Kidney (tissue), 14 donors: ENCODE measurements around the gene C2CD4D. TPM values are rescaled to one million over a fixed set of nuclear protein-coding genes. Genes with fewer than 3 reads are reported as not detected.

Experiments used
- DNase-seq, 5 donors: peaks; one replicate each; pipeline ENCODE4 v3.0.0-alpha.2; 2013 to 2020
- FAIRE-seq: peaks from 2 replicates; lab custom pipeline; 2012; peaks lifted over from hg19 to GRCh38; lab: Jason Lieb, UNC
- H3K27ac ChIP-seq, 2 donors: one replicate each; pipeline ENCODE4 v1.7.0; 2013; ENCODE audit warnings: low read depth in 2 of 2, low read length in 2 of 2, inconsistent platforms in 1 of 2
- H3K27me3 ChIP-seq: one replicate; pipeline ENCODE4 v1.7.1; 2013; ENCODE audit warnings: low read length, inconsistent platforms; ENCODE audit not compliant: control insufficient read depth, insufficient read depth
- H3K36me3 ChIP-seq, 3 donors: one replicate each; pipeline versions ENCODE4 v1.7.0 to v1.7.1; 2013; ENCODE audit warnings: low read length in 3 of 3, control low read depth in 1 of 3, inconsistent platforms in 1 of 3; ENCODE audit not compliant: insufficient read depth in 3 of 3, control insufficient read depth in 2 of 3
- H3K4me1 ChIP-seq, 3 donors: one replicate each; pipeline versions ENCODE4 v1.7.0 to v1.7.1; 2013; ENCODE audit warnings: low read length in 3 of 3, inconsistent platforms in 1 of 3, low read depth in 1 of 3; ENCODE audit not compliant: control insufficient read depth in 2 of 3, insufficient read depth in 2 of 3
- H3K4me3 ChIP-seq, 3 donors: one replicate each; pipeline versions ENCODE4 v1.7.0 to v1.8.1; 2013; ENCODE audit warnings: low read length in 3 of 3, control low read depth in 1 of 3, inconsistent platforms in 1 of 3
- H3K9ac ChIP-seq, 3 donors: one replicate each; pipeline versions ENCODE4 v1.7.0 to v1.7.1; 2013; ENCODE audit warnings: low read length in 3 of 3, control low read depth in 1 of 3, inconsistent platforms in 1 of 3
- H3K9me3 ChIP-seq, 3 donors: one replicate each; pipeline versions ENCODE4 v1.7.0 to v1.7.1; 2013; ENCODE audit warnings: low read length in 3 of 3, control low read depth in 1 of 3, inconsistent platforms in 1 of 3; ENCODE audit not compliant: control insufficient read depth in 2 of 3, insufficient read depth in 1 of 3
- CTCF ChIP-seq: IDR thresholded peaks from 3 replicates; pipeline ENCODE4 v1.5.1; 2012; ENCODE audit warnings: mild to moderate bottlenecking, moderate library complexity, borderline replicate concordance; ENCODE audit not compliant: insufficient read depth; ENCODE audit errors: extremely low read depth
- intact Hi-C: fragments of 100-400 bp; cut with DNase I; formaldehyde crosslinking; loops from one replicate; pipeline ENCODE4 v1.11.1; 2022
- polyA plus RNA-seq: library from polyadenylated mRNA; stranded (reverse); fragments of 350-450 nt; fragmentation: Illumina TruSeq; extraction: RNeasy Lipid Tissue Mini Kit (QIAGEN cat#74804); gene quantifications from one replicate; pipeline ENCODE4 v1.2.3, GENCODE V29; 2014; ENCODE audit warnings: low read depth, low replicate concordance; ENCODE audit not compliant: insufficient read depth
- total RNA-seq: library from RNA; stranded (reverse); fragmentation: NEBNext Ultra II Directional; extraction: Animal tissue kit (Norgen Biotek cat#: 25700); gene quantifications from one replicate; pipeline ENCODE4 v1.2.1, GENCODE V29; 2021
- donor health status: control.
- donor health status: control.
- donor health status: control.
- donor health status: control.
- donor health status: control.
- donor health status: DM: yes; HTN: yes; CAD: no.
- donor health status: Normal renal cell carcinoma (clear cell type).

C2CD4D gene
- total and polyA plus RNA-seq, 2 donors from 2014 or later, result 0.43 to 0.57 TPM

- intact Hi-C loops, result no loop called here
- DNase-seq, result no peak
- H3K9ac ChIP-seq, result no peak overlapping the region
- no peaks in the 10 kb centered on the region for H3K9me3 ChIP-seq
- TF ChIP-seq CTCF, result no peak
- H3K27ac ChIP-seq, result no peak overlapping the region
- H3K4me1 ChIP-seq, result no peaks in the 10 kb centered on the region
- H3K36me3 ChIP-seq, result peaks cover 0 to 24% (median 6%) of the 10 kb centered on the region in 3 donors
- H3K4me3 ChIP-seq, result no peak overlapping the region
- no peak for FAIRE-seq
- H3K27me3 ChIP-seq, result no peaks in the 10 kb centered on the region
These were observed 32.5 kb downstream of the C2CD4D start for GRCh38 chr1:151807131-151807530.

- H3K36me3 ChIP-seq, result peaks cover 0 to 21% (median 5%) of the 10 kb centered on the region in 3 donors
- H3K27ac ChIP-seq, result no peak overlapping the region
- no peak overlapping the region for H3K9ac ChIP-seq
- H3K4me1 ChIP-seq, result no peaks in the 10 kb centered on the region
- no peak overlapping the region for H3K4me3 ChIP-seq
- DNase-seq (no peak), FAIRE-seq (no peak)
- TF ChIP-seq CTCF, result no peak
- no peaks in the 10 kb centered on the region for H3K9me3 ChIP-seq
- H3K27me3 ChIP-seq, result no peaks in the 10 kb centered on the region
- intact Hi-C loops, result no loop called here
These were observed 33.5 kb downstream of the C2CD4D start for GRCh38 chr1:151806170-151806569.

- intact Hi-C loops, result no loop called here
- H3K4me1 ChIP-seq, result no peaks in the 10 kb centered on the region
- H3K27me3 ChIP-seq, result no peaks in the 10 kb centered on the region
- FAIRE-seq (no peak), DNase-seq (no peak)
- no peaks in the 10 kb centered on the region for H3K9me3 ChIP-seq
- H3K27ac ChIP-seq, result no peak within 1 kb of the TSS
- peaks cover 0 to 21% (median 4%) of the 10 kb centered on the region in 3 donors for H3K36me3 ChIP-seq
- H3K4me3 ChIP-seq, result no peak within 1 kb of the TSS
- TF ChIP-seq CTCF, result no peak
- H3K9ac ChIP-seq, result no peak within 1 kb of the TSS
These were observed 34.4 kb downstream of the C2CD4D start, which contains the start of gene LINGO4 for GRCh38 chr1:151805066-151805820. Gene LINGO4 (minus strand): TSS chr1:151805419. CDS start chr1:151802704, 2,715 bp downstream.

- H3K27me3 ChIP-seq, result no peaks in the 10 kb centered on the region
- no peak for DNase-seq
- no peak for FAIRE-seq
These were observed 35.7 kb downstream of the C2CD4D start for GRCh38 chr1:151803915-151804314.

More at GRCh38 chr1:151803915-151804314, 35.7 kb downstream of the C2CD4D start:
- Histone ChIP-seq H3K9ac (no peak overlapping the region), H3K4me3 (no peak overlapping the region), H3K27ac (no peak overlapping the region), H3K36me3 (peaks cover 0 to 16% (median 4%) of the 10 kb centered on the region in 3 donors), H3K4me1 (no peaks in the 10 kb centered on the region), H3K9me3 (no peaks in the 10 kb centered on the region)
- intact Hi-C loops, result no loop called here
- TF ChIP-seq CTCF, result no peak
